GM12875 (cell line): ENCODE data around the gene NUBPL.

Experiments used
- H3K4me3 ChIP-seq: one replicate; pipeline ENCODE4 v1.5.1; 2011; ENCODE audit warnings: low read depth, low read length, control low read depth
- CTCF ChIP-seq: IDR thresholded peaks from 2 replicates; pipeline ENCODE4 v1.5.1; 2011; ENCODE audit warnings: low read depth, mild to moderate bottlenecking, control low read depth, inconsistent platforms, low read length, moderate library complexity, borderline replicate concordance; ENCODE audit not compliant: insufficient read depth

Gene NUBPL

GRCh38 chr14:31677052-31677451 lies 115.8 kb downstream of the NUBPL start:
- TF ChIP-seq CTCF = no peak
- no peak overlapping the region for H3K4me3 ChIP-seq

GRCh38 chr14:31677630-31678029 lies 116.4 kb downstream of the NUBPL start:
- no peak overlapping the region for H3K4me3 ChIP-seq
- TF ChIP-seq CTCF = no peak

- no peak overlapping the region for H3K4me3 ChIP-seq
- no peak for TF ChIP-seq CTCF
These were observed 117.4 kb downstream of the NUBPL start for GRCh38 chr14:31678421-31679249.

- H3K4me3 ChIP-seq = no peak overlapping the region
- no peak for TF ChIP-seq CTCF
These were observed 121.6 kb downstream of the NUBPL start for GRCh38 chr14:31682768-31683167.

GRCh38 chr14:31687726-31688125 lies 126.5 kb downstream of the NUBPL start:
- TF ChIP-seq CTCF = no peak
- H3K4me3 ChIP-seq = no peak overlapping the region

GRCh38 chr14:31690056-31690455 lies 128.9 kb downstream of the NUBPL start:
- no peak for TF ChIP-seq CTCF
- no peak overlapping the region for H3K4me3 ChIP-seq

GRCh38 chr14:31692376-31692781 lies 131.2 kb downstream of the NUBPL start:
- TF ChIP-seq CTCF = no peak
- H3K4me3 ChIP-seq = no peak overlapping the region
